HL-60 (cell line): ENCODE results near the gene SECTM1.

ENCODE experiments used
- GABPA ChIP-seq: IDR thresholded peaks from 2 replicates; pipeline ENCODE4 v1.6.1; 2012; ENCODE audit warnings: low read depth
- POLR2AphosphoS5 ChIP-seq: IDR thresholded peaks from 2 replicates; pipeline ENCODE4 v1.6.1; 2012; ENCODE audit warnings: low read depth
- SPI1 ChIP-seq: IDR thresholded peaks from 2 replicates; pipeline ENCODE4 v1.6.1; 2012; ENCODE audit warnings: low read depth, mild to moderate bottlenecking, borderline replicate concordance
- TF ChIP-seq, protein P1 (sequence below): IDR thresholded peaks from one replicate; pipeline ENCODE4 v1.5.1; 2011; ENCODE audit warnings: low read length, control low read depth, inconsistent platforms; ENCODE audit not compliant: insufficient read depth
- TF ChIP-seq, protein P2 (sequence below): IDR thresholded peaks from 2 replicates; pipeline ENCODE4 v1.6.1; 2012; ENCODE audit warnings: low read depth; ENCODE audit not compliant: insufficient replicate concordance

DNA sequence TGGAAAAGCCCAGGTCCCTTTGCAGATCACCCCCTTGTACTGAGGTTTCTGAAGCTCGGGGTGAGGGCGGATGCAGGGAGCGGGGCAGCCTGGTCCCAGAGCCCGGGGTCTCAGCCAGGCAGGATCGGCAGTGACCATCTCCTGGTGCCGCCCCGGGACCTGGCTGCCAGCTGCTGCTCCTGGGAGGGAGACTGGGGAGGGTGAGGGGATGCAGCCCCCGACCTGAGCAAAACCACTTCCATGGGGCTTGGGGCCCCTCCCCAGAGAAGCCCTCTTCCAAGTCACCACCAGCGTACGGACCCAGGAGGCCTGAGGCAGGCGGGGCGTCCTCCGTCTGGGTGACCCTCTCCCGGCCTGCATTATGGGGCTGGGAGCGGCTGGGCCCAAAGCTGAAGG lies 31.0 kb downstream of the SECTM1 start:
- TF ChIP-seq, protein P1, sequence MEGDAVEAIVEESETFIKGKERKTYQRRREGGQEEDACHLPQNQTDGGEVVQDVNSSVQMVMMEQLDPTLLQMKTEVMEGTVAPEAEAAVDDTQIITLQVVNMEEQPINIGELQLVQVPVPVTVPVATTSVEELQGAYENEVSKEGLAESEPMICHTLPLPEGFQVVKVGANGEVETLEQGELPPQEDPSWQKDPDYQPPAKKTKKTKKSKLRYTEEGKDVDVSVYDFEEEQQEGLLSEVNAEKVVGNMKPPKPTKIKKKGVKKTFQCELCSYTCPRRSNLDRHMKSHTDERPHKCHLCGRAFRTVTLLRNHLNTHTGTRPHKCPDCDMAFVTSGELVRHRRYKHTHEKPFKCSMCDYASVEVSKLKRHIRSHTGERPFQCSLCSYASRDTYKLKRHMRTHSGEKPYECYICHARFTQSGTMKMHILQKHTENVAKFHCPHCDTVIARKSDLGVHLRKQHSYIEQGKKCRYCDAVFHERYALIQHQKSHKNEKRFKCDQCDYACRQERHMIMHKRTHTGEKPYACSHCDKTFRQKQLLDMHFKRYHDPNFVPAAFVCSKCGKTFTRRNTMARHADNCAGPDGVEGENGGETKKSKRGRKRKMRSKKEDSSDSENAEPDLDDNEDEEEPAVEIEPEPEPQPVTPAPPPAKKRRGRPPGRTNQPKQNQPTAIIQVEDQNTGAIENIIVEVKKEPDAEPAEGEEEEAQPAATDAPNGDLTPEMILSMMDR, result no peak
- TF ChIP-seq SPI1 (no peak), POLR2AphosphoS5 (no peak), GABPA (no peak)
- TF ChIP-seq, protein P2, sequence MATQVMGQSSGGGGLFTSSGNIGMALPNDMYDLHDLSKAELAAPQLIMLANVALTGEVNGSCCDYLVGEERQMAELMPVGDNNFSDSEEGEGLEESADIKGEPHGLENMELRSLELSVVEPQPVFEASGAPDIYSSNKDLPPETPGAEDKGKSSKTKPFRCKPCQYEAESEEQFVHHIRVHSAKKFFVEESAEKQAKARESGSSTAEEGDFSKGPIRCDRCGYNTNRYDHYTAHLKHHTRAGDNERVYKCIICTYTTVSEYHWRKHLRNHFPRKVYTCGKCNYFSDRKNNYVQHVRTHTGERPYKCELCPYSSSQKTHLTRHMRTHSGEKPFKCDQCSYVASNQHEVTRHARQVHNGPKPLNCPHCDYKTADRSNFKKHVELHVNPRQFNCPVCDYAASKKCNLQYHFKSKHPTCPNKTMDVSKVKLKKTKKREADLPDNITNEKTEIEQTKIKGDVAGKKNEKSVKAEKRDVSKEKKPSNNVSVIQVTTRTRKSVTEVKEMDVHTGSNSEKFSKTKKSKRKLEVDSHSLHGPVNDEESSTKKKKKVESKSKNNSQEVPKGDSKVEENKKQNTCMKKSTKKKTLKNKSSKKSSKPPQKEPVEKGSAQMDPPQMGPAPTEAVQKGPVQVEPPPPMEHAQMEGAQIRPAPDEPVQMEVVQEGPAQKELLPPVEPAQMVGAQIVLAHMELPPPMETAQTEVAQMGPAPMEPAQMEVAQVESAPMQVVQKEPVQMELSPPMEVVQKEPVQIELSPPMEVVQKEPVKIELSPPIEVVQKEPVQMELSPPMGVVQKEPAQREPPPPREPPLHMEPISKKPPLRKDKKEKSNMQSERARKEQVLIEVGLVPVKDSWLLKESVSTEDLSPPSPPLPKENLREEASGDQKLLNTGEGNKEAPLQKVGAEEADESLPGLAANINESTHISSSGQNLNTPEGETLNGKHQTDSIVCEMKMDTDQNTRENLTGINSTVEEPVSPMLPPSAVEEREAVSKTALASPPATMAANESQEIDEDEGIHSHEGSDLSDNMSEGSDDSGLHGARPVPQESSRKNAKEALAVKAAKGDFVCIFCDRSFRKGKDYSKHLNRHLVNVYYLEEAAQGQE, result no peak
